ENCODE results near the gene NSDHL. TPM values are rescaled to one million over a fixed set of nuclear protein-coding genes. Genes with fewer than 3 reads are reported as not detected.

Gene NSDHL
- total RNA-seq, 1 donor from 2014 or later, result 15.2 TPM

GRCh38 chrX:152895724-152896420 lies 65.0 kb downstream of the NSDHL start:
- Histone ChIP-seq H3K4me3 (no peak overlapping the region), H3K27ac (no peak overlapping the region), H3K9me3 (no peaks in the 10 kb centered on the region), H3K36me3 (no peaks in the 10 kb centered on the region), H3K4me1 (no peaks in the 10 kb centered on the region), H3K27me3 (no peaks in the 10 kb centered on the region)
- intact Hi-C loops (cut with DNase I), result no loop called here
- no peak for DNase-seq (ENCODE audit: extremely low spot score in 2 of 2)
- TF ChIP-seq POLR2A (IDR thresholded peaks at IDR 0.05) (no peak), CTCF (IDR thresholded peaks at IDR 0.05) (no peak)

GRCh38 chrX:152896450-152896849 lies 65.6 kb downstream of the NSDHL start:
- H3K4me3 ChIP-seq, result no peak overlapping the region
- intact Hi-C loops (cut with DNase I), result no loop called here
- H3K9me3 ChIP-seq, result no peaks in the 10 kb centered on the region
- TF ChIP-seq POLR2AphosphoS5 (IDR thresholded peaks at IDR 0.05; ENCODE audit: insufficient read depth in 1 of 2, low read depth in 1 of 2), result no peak
- TF ChIP-seq POLR2A (IDR thresholded peaks at IDR 0.05), result no peak
- H3K27me3 ChIP-seq, result no peaks in the 10 kb centered on the region
- no peak for DNase-seq (ENCODE audit: extremely low spot score in 2 of 2)
- no peaks in the 10 kb centered on the region for H3K4me1 ChIP-seq
- no peak overlapping the region for H3K27ac ChIP-seq
- H3K36me3 ChIP-seq, result no peaks in the 10 kb centered on the region

DNA sequence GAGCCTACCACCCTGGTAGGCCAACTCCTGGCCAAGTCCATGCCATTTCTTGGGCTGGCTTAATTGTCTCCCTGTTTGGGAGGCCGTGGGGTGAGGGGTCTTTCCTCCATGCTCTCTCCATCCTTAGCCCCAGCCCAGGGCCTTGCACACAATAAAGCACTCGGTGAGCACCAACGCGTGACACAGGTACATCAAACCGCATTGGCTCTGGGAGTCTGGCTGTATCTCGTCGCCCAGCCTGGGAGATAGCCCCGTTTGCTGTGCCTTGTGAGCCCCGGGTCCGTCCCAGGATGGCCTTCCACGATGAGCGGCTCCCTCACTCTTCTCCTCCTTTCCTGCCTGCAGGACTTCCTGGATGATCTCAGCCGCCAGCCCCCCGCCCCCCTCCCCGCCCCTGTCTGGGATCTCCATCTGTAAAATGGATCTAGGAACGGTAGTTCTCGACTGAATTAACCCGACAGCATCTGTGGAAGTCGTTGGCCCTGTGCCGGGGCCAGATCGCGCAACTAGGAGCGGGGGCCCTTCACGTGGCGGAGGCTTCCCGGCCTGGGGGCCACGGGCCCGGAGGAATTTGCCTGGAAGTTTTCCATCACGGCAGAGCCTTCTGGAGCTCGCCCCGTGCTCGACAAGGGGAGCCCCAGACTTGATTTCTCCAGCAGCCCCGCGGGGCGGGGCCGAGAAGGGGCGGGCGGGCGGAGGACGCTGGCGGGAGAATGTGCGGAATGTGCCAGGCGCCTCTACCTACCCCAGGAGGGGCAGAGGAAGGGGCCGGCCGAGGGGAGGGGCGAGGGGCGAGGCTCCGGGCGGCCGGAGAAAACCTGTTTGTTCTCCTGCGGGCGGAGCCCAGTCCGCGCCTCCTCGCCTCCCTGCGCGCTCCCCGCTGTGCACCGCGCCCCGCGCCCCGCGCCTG lies 66.6 kb downstream of the NSDHL start, which contains the start of gene ZNF185:
Gene ZNF185, plus strand, starts transcription at position 846 of the 910 bp plus-strand sequence. CDS start 16,423 bp downstream, outside the sequence.
- H3K27me3 ChIP-seq, result no peaks in the 10 kb centered on the region
- H3K4me3 ChIP-seq, result peak within 1 kb of the TSS; percentile 43 to 44
- intact Hi-C loops (cut with DNase I), result no loop called here
- H3K27ac ChIP-seq, result peak within 1 kb of the TSS; percentile 57
- TF ChIP-seq POLR2AphosphoS5 (IDR thresholded peaks at IDR 0.05; ENCODE audit: insufficient read depth in 1 of 2, low read depth in 1 of 2) (peak in 1 of 2 donors; percentile 27), POLR2A (IDR thresholded peaks at IDR 0.05) (no peak), CTCF (IDR thresholded peaks at IDR 0.05) (no peak)
- no peaks in the 10 kb centered on the region for H3K9me3 ChIP-seq
- no peaks in the 10 kb centered on the region for H3K4me1 ChIP-seq
- no peaks in the 10 kb centered on the region for H3K36me3 ChIP-seq
- DNase-seq (ENCODE audit: extremely low spot score in 2 of 2), result no peak

- no peak for DNase-seq (ENCODE audit: extremely low spot score in 2 of 2)
- Histone ChIP-seq H3K9me3 (no peaks in the 10 kb centered on the region), H3K27ac (peak overlapping the region; percentile 57), H3K36me3 (no peaks in the 10 kb centered on the region), H3K4me3 (peak overlapping the region; percentile 43 to 44), H3K4me1 (no peaks in the 10 kb centered on the region), H3K27me3 (no peaks in the 10 kb centered on the region)
- no peak for TF ChIP-seq POLR2A (IDR thresholded peaks at IDR 0.05)
- TF ChIP-seq POLR2AphosphoS5 (IDR thresholded peaks at IDR 0.05; ENCODE audit: insufficient read depth in 1 of 2, low read depth in 1 of 2), result no peak
- TF ChIP-seq CTCF (IDR thresholded peaks at IDR 0.05), result no peak
- intact Hi-C loops (cut with DNase I), result no loop called here
These were observed 67.6 kb downstream of the NSDHL start for GRCh38 chrX:152898442-152898841.

GRCh38 chrX:152899111-152899873 lies 68.4 kb downstream of the NSDHL start:
- intact Hi-C loops (cut with DNase I), result no loop called here
- peak overlapping the region; percentile 57 for H3K27ac ChIP-seq
- H3K4me3 ChIP-seq, result peak overlapping the region; percentile 43 to 44
- H3K36me3 ChIP-seq, result no peaks in the 10 kb centered on the region
- peaks cover 3% of the 10 kb centered on the region for H3K4me1 ChIP-seq
- no peak for TF ChIP-seq CTCF (IDR thresholded peaks at IDR 0.05)
- no peak for TF ChIP-seq POLR2AphosphoS5 (IDR thresholded peaks at IDR 0.05; ENCODE audit: insufficient read depth in 1 of 2, low read depth in 1 of 2)
- TF ChIP-seq POLR2A (IDR thresholded peaks at IDR 0.05), result no peak
- DNase-seq (ENCODE audit: extremely low spot score in 2 of 2), result no peak
- no peaks in the 10 kb centered on the region for H3K27me3 ChIP-seq
- H3K9me3 ChIP-seq, result no peaks in the 10 kb centered on the region

All from vagina (tissue), 2 donors.